NCI-H146 (cell line): Measurements from ENCODE around the gene SS18L1.

ENCODE experiments used
- DNase-seq: peaks from one replicate; lab custom pipeline; 2025; lab: John Stamatoyannopoulos, UW

The SS18L1 gene

DNA sequence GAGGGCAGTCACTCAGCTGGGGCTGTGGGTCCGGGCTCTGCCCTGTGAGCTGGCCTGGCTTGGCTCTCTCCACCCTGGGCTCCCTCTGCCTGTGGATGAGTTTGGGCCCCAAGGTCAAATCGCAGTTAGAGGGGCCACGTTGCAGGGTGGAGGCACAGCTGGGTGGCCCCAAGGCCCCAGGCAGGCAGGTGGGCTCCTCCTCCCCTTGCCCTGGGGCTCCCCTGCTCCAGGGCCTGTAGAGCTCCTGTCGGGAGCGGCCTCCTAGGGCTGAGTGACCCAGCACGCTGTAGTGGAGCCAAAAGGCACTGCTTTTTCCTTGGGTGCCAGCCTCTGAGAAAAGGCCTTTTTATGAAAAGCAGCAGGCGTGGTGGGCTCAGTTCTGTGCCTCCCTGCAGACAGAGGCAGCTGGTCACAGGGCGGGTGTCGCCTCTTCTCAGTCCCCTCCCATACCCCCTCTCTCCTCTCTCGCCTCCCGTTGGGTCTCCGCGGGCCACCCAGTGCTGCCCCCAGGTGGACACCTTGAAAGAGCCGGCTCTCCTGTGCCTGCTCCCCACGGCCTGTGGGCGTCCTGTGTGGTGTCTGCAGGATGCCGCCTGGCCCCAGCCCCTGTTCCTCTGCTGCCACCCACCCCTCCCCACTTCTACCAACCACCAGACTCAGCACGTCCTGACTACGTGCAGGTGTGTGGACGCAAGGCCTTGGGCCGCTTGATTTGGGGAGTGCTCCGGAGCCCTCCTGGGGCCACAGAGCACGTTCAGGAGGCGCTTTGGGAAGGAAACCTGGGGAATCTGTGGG lies 13.2 kb downstream of the SS18L1 start:
- DNase-seq: peak; percentile 36

DNA sequence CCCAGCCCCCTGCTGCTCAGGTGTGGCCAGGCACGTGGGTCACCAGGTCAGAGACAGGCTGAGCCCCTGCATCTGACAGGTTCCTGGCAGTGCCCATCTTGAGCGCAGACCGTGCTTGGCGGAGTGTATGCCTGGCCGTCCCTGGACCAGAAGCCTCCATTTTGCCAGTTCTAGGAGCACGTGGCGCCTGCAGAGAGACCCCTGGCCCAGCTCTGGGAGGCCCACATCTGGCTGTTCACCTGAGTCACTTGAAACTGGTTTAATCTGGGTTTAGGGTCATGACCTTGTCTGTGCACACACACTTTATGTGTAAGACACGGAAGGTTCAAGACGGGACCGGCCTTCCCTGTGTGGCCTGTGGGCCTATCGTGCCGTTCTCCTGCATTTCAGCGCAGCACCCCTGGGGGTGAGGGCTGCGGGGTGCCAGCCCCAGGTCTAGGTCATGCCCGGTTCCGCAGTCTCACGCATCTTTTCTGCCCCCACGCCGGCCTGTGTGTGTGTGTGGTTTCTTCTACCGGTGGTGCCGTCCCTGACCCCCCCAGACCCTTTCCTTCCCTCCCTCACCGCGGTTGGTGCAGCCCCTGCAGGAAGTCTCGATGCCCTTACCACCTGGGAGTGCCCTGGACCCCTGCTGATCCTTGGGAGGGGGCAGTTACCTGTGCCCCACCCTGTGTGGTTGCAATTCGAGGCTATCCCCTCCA lies 14.0 kb downstream of the SS18L1 start:
- no peak for DNase-seq

DNA sequence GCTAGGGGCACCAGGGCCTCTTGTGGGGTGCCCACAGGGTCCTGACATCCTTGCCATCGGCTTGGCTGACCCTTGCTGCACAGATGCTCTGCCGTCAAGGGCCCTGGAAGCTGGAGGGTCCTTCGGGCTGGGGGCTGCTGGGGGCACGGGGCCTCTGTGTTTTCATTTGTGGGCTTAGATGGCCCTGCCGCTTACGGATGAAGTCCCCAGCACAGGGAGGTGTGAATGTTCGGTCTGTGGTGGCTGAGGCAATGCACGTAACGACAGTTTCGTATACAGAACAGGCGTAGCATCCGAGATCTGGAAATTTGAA lies 14.5 kb downstream of the SS18L1 start:
- DNase-seq: no peak

DNA sequence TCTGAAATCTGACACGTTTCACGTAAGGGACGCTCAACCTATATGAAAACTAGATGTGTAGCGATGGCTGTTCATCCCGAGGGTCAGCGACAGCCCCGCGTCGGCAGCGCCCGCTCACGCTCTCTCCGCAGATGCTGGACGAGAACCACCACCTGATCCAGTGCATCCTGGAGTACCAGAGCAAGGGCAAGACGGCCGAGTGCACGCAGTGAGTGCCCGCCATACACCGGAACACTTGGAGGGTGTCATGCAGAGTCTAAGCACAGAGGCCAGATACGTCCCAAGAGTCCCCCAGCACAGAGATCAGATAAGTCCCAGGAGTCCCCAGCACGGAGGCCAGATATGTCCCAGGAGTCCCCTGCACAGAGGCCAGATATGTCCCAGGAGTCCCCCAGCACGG lies 15.0 kb downstream of the SS18L1 start:
- no peak for DNase-seq

DNA sequence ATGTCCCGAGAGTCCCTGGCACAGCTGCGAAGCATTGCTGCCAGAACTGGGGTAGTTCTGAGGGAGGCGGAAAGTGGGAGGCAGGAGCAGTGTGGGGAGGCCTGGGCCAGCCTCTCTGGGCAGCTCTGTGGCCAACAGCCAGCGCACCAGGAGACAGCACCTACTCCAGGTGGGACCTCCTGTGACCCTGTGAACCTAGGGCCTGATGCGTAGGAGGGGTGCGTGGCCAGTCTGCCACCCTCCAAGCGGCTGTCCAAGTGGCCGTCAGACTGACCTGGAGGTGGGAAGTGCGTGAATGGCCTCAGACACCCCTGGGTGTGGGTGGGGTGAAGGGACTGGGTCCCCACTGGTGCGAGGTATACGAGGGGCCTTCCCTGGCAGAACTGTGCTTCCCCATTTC lies 15.5 kb downstream of the SS18L1 start:
- no peak for DNase-seq

DNA sequence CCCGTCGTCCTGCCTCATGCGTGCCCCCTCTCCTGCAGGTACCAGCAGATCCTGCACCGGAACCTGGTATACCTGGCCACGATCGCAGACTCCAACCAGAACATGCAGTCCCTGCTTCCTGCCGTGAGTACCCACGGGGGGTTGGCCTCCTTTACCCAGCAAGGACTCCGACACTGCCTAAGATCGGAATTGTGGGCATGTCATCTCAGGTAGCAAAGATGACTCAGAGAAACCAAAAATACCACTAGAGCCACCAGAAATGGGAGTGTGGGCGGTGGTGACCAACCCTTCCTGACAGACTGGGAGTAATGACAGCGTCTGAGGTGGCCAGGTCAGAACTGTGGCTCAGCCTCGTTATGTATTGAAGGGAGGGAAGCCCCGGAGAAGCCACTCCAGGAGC lies 16.3 kb downstream of the SS18L1 start:
- no peak for DNase-seq

DNA sequence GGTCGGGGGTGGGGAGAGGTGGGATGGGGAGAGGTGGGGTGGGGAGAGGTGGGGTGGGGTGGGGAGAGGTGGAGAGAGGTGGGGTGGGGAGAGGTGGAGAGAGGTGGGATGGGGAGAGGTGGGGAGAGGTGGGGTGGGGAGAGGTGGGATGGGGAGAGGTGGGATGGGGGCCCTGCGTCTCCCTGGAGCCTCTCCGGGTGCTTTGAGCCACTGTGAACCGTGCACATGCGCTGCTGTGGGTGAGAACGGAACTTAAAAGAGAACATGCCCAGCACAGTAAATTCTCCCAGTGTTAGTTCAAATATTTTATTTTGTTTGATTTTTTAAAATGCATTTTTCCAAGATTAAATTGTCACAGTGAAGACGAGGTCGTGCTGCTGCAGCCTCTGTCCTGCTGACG lies 16.7 kb downstream of the SS18L1 start:
- DNase-seq: no peak

DNA sequence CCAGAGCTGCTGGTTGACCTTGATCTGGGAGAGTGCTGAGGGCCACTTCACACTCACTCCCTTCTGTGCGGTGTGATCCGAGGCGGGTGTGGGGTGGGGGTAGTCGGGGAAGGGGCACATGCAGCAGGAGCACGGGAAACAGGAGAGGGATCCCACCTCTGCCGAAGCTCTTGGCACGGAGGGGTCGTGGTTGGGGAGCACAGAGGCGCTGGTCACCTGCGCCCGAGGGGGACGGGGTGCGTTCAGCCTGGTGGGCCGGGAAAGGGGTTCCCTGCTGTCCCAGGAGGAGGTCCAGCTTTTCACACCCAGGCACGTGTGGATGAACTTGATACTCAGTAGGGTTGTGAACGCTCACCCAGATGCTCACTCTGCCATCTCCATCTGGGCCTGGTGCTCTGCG lies 17.3 kb downstream of the SS18L1 start:
- no peak for DNase-seq

DNA sequence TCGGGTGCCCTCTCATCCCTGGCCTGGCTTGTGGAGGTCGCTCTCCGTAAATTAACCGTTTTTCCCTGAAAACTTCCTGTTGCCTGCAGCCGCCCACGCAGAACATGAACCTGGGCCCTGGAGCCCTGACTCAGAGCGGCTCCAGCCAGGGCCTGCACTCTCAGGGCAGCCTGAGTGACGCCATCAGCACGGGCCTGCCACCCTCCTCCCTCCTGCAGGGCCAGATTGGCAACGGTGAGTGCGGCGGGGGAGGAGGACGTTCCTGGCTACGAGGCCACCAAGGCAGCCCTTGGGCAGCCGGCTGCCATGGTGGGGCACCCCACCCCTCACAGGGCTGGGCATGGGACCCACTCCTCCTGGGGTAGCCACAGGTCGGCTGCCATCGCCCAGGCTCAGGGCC lies 17.8 kb downstream of the SS18L1 start:
- no peak for DNase-seq

DNA sequence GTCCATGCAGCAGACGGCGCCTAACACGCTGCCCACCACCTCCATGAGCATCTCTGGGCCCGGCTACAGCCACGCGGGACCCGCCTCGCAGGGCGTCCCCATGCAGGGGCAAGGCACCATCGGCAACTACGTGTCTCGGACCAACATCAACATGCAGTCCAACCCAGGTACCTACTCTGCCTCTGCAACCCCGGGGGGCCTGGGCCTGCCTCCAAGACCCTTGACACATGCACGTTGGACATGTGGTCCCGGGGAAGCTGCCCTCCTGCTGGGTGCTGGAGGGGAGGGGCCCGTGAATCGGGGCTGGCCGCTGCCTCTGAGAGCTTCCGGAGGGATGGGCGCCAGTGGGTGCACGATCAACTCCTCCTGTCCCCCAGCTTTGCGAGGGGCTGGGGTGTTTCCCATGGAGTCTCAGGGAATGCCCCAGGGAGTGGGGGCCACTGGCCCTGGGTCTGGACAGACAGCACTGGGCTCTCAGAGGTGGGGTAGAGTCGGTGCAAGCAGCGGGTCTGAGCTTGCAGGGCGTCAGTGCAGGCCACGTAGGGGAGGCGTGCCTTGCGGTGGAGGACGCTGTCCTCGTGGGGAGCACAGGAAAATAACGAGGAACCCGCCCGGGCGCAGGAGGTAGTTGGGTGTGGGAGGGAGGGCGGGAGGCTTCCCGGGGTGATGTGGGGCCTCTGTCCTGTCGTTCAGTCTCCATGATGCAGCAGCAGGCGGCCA lies 19.4 kb downstream of the SS18L1 start:
- no peak for DNase-seq

DNA sequence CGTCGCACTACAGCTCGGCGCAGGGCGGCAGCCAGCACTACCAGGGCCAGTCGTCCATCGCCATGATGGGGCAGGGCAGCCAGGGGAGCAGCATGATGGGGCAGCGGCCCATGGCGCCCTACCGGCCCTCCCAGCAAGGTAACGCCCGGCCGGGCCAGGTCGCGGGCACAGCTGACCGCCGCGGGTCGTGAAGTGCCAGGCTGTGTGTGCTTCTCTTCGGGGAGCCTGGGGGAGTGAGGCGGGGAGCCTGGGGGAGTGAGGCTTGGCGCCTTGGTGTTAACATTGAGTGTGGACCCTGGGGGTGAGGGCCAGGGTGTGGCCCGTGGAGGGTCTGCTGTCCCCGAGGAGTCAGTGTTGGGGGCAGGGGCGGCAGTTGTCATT lies 19.9 kb downstream of the SS18L1 start:
- DNase-seq: no peak

DNA sequence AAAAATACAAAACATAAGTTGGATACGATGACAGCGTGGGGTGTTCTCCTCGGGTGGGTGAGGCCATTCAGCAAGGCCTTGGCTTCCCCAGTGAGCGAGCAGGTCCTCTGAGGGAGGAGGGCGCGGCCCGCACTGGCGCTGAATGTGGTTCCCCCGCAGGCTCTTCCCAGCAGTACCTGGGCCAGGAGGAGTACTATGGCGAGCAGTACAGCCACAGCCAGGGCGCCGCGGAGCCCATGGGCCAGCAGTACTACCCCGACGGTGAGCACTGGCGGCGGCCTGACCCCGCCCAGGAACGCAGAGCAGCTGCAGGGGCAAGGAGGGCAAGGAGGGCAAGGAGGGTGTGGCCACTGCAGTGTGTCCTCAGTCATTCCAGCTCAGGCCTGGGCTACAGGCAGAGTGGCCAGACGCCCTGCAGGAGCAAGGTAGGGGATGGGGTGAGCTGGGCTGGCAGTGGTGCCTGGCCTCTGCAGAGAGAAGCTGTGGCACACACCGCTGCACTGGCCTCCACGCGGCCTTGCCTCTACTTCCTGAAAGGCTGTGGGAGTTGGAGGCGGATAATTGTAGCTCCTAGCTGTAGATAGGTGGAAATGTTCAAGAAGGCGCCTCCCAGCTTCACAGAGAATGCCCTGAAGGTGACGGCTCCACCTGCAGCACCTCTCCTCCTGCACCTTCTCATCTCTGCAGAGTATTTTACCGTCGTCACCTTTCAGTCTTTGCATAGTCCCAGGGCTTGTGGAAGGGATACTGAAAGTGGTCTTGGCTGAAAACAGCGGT lies 20.6 kb downstream of the SS18L1 start:
- DNase-seq: no peak

DNA sequence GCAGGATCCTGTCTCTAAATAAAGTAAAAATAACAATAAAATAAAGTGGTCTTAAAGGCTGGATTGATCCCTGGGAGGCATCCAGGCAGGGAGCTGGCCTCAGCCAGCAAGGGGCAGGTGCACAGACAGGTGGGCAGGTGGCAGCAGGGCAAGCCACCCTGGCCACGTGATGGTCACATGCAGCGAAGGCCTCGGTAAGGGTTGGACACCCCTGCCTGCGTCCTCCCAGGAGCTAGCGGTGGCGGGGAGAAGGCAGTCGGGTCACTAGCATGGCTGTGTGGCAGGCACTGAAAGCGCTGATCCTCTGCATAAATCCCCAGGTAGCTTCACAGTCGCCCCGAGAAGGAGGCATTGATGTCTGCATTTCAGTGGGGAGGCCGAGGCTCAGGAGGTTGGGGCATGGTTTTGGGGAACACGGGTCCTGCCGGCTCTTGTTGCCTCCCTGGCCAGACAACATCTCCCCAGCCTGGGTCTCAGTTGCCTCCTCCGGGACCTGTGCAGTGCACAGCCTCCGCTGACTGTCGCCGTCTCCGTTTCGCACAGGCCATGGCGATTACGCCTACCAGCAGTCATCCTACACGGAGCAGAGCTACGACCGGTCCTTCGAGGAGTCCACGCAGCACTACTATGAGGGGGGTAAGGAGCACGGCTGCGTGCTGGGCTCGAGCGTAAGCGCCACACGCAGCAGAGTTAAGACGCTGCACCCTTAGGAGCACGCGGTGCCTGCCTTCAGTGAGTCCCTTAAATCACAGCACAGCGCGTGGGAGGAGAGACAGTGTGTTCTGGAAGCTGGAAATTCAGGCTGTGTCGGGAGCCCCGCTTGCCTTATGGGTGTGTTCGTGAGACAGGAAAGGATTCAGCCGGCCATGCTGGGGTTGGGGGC lies 21.6 kb downstream of the SS18L1 start:
- DNase-seq: no peak

DNA sequence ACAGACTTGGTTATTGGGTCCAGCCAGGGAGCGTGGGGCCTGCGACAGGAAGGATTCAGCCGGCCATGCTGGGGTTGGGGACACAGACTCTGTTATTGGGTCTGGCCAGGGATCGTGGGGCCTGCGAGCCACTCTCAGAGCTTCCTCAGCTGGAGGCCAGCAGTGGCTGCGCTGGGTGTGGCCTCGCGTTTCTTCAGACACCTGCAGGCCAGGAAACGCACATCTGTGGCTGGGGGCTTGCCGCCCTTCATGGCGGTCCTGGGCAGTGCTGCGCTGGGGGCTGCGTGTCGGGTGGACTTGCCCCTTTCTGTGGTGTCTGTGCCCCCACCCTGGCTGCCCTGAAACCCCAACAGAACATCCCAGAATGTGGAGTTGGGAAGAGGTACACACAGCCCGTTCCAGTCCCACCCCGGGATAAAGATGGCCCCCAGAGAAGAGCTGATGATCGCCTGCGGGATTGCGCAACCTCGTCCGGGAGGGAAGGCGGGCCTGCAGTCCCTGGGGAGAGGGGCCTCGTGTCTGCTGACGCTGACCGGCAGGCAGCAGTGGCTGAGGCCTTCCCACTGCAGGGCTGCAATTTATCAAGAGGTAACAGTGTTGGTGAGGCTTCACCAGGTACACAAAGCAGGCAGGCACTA lies 22.3 kb downstream of the SS18L1 start:
- DNase-seq: no peak

DNA sequence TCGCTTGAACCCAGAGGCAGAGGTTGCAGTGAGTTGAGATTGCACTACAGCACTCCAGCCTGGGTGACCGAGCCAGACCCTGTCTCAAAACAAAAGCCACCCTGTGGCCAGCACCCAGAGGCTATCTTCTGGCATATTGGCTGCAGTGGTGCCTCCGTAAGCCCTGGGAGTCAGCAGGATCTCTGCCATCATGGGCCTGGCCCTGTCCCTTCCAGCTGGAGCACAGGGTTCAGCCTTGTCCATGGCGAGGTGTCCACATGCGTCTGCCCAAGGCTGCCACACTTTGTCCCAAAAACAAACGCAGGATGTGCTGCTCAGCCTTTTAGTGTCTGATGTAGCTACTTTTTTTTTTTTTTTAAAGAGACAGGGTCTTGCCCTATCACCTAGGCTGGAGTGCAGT lies 23.9 kb downstream of the SS18L1 start:
- no peak for DNase-seq

DNA sequence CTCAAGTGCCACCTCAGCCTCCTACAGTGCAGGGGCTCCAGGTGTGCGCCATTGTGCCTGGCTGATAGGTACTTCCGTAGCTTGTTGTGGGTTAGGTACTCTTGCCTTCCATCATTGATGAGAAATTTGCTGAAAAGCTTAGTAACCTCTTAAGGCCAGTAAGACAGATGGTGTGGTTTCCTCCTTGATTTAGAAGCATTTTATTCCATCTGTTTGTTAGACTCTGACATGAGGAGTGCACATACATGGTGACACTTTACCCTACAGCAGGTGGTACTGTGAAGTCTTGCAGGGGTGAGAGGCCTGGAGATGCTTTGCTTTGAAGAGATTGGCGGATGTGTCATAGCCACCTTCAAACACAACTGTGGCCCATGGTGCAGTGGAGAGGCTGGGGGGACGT lies 24.5 kb downstream of the SS18L1 start:
- DNase-seq: no peak

DNA sequence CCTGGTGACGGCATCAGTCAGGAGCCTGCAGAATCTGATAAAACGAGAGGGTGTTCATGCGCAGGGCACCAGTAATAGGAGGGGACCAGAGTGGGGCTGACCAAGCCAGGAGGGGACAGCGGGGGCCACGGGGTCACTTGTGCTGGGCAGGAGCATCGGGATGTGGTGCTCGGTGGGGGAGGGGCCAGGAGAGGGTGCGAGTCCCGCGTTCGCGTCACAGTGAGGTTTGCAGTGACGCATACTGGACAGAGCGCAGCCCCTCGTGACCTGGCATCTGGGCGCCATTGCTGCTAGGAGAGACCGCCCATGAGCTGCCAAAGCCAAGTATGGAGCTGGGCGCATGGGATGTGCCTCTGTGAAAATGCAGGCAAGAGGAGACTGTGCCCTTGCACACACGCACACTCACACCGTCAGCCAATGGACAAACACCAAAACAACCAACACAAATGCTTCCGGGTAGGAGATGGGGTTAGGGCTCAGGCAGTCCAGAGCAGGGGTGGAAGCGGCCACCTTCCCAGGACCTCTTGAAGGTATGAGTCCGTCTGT lies 25.4 kb downstream of the SS18L1 start:
- DNase-seq: no peak

DNA sequence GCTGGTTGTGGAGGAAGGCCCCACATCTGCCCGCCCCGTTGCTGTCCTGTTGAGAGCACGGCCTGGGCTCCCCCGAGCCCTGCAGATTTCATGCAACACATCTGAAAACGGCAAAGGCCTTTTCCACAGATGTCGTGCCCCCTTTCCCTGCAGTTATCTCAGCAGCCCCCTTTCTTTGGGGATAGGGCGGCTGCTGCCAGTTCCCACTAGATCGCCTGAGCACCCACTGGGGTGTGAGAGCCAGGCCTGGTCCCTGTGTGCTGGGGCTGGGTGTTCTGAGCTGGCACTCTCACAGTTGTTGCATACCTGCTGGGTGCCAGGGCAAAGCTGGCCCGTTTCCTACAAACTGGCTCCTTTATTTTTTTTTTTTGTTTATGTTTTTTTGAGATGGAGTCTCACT lies 27.0 kb downstream of the SS18L1 start:
- DNase-seq: no peak

DNA sequence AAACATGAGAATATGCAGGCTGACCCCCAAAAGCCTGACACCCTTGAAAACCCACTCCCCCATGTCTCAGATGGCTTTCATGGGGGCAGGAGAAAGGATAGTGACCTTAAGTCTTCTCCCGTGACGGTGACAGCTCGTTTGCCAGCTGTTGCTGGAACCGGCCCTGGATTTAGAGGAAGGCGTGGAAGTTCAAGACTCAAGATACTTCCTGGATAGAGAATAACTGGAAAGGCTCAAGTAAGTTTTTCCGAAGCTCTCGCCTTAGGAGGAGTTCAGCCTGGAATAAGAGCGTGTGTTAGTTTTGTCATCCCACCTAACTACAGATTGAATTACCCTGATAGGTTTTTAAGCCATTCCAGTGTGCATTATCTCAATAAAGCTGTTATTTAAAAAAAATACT lies 27.7 kb downstream of the SS18L1 start:
- no peak for DNase-seq

DNA sequence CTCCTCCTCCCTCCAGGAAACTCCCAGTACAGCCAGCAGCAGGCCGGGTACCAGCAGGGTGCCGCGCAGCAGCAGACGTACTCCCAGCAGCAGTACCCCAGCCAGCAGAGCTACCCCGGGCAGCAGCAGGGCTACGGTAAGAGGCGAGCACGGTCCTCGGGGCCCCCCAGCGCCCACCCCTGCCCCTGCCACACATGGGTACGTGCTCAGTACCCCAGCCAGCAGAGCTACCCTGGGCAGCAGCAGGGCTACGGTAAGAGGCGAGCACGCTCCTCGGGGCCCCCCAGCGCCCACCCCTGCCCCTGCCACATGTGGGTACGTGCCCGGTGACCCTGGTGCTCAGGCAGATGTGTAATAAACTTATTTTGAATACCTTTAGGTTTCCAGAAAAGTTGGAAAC lies 29.1 kb downstream of the SS18L1 start:
- DNase-seq: no peak
